ENCODE data around the gene AFF3. TPM values are rescaled to one million over a fixed set of nuclear protein-coding genes. Genes with fewer than 3 reads are reported as not detected.
"Not testable (repeated sequence)": the region's sequence is repeated elsewhere in the genome, so short reads cannot be mapped to it uniquely, and the experiment has no call there.

The AFF3 gene
- total and polyA plus RNA-seq, 4 donors = 0.48 to 5.3 (median 2.3) TPM

DNA sequence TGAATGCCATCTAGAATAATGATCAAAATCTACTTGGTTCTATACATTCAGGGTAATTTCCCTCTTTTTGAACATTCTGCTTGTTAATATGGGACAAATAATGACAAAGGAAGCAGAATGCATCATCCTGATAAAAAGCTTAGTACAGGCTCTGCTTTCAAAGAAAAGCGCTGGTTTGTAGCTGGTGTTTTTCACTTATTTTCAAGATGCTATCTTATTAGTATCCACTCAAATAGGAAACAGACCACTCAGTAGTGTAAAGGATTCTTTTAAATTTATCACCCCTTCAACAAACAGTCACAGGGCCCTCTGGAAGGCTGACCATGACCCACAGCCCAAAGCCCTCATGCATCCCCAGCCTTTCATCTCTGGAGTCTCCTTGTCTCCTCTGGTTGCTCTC lies 18.0 kb upstream of the AFF3 start:
- H3K36me3 ChIP-seq (ENCODE audit: control insufficient read depth in 4 of 4, insufficient read depth in 3 of 4, low read depth in 1 of 4, low read length in 3 of 4) = no peaks in the 10 kb centered on the region
- no peak overlapping the region for H3K4me3 ChIP-seq (ENCODE audit: low read depth in 1 of 3, low read length in 3 of 3)
- H3K4me1 ChIP-seq (ENCODE audit: control insufficient read depth in 4 of 4, insufficient read depth in 4 of 4, low read length in 3 of 4) = no peaks in the 10 kb centered on the region
- DNase-seq (ENCODE audit: low spot score) = no peak
- no peak overlapping the region for H3K27ac ChIP-seq (ENCODE audit: low read depth in 1 of 2, low read length in 2 of 2)
- no peaks in the 10 kb centered on the region for H3K9me3 ChIP-seq (ENCODE audit: control insufficient read depth in 4 of 4, low read length in 3 of 4)
- TF ChIP-seq, protein P1, sequence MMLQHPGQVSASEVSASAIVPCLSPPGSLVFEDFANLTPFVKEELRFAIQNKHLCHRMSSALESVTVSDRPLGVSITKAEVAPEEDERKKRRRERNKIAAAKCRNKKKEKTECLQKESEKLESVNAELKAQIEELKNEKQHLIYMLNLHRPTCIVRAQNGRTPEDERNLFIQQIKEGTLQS (IDR thresholded peaks at IDR 0.05) = no peak
- TF ChIP-seq HNF4G (IDR thresholded peaks at IDR 0.05) = no peak
- TF ChIP-seq EGR1 (IDR thresholded peaks at IDR 0.05; ENCODE audit: low read depth in 2 of 2) = no peak
- TF ChIP-seq FOXA1 (IDR thresholded peaks at IDR 0.05) = no peak
- no peaks in the 10 kb centered on the region for H3K27me3 ChIP-seq (ENCODE audit: control insufficient read depth in 4 of 4, insufficient read depth in 4 of 4, low read length in 3 of 4)
- 94% methylated on average over 1 of the region's 1 CpG for WGBS
- H3K9ac ChIP-seq (ENCODE audit: low read depth in 1 of 2, low read length in 2 of 2) = no peak overlapping the region

- not testable (repeated sequence) for H3K27me3 ChIP-seq (ENCODE audit: control insufficient read depth in 4 of 4, insufficient read depth in 4 of 4, low read length in 3 of 4); DNase-seq (ENCODE audit: low spot score); H3K9ac ChIP-seq (ENCODE audit: low read depth in 1 of 2, low read length in 2 of 2); H3K4me1 ChIP-seq (ENCODE audit: control insufficient read depth in 4 of 4, insufficient read depth in 4 of 4, low read length in 3 of 4); H3K4me3 ChIP-seq (ENCODE audit: low read depth in 1 of 3, low read length in 3 of 3); H3K36me3 ChIP-seq (ENCODE audit: control insufficient read depth in 4 of 4, insufficient read depth in 3 of 4, low read depth in 1 of 4, low read length in 3 of 4); H3K27ac ChIP-seq (ENCODE audit: low read depth in 1 of 2, low read length in 2 of 2); H3K9me3 ChIP-seq (ENCODE audit: control insufficient read depth in 4 of 4, low read length in 3 of 4)
- 91% methylated on average over 4 of the region's 4 CpGs for WGBS
These were observed 9.4 kb upstream of the AFF3 start for GRCh38 chr2:100151832-100152231.

- H3K27ac ChIP-seq (ENCODE audit: low read depth in 1 of 2, low read length in 2 of 2) = no peak overlapping the region
- 90% methylated on average over 3 of the region's 3 CpGs for WGBS
- H3K9me3 ChIP-seq (ENCODE audit: control insufficient read depth in 4 of 4, low read length in 3 of 4) = no peaks in the 10 kb centered on the region
- TF ChIP-seq, protein P2, sequence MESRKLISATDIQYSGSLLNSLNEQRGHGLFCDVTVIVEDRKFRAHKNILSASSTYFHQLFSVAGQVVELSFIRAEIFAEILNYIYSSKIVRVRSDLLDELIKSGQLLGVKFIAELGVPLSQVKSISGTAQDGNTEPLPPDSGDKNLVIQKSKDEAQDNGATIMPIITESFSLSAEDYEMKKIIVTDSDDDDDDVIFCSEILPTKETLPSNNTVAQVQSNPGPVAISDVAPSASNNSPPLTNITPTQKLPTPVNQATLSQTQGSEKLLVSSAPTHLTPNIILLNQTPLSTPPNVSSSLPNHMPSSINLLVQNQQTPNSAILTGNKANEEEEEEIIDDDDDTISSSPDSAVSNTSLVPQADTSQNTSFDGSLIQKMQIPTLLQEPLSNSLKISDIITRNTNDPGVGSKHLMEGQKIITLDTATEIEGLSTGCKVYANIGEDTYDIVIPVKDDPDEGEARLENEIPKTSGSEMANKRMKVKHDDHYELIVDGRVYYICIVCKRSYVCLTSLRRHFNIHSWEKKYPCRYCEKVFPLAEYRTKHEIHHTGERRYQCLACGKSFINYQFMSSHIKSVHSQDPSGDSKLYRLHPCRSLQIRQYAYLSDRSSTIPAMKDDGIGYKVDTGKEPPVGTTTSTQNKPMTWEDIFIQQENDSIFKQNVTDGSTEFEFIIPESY (IDR thresholded peaks at IDR 0.05) = no peak
- no peak for TF ChIP-seq RXRA (IDR thresholded peaks at IDR 0.05)
- no peak for TF ChIP-seq HNF4G (IDR thresholded peaks at IDR 0.05)
- TF ChIP-seq, protein P1 (IDR thresholded peaks at IDR 0.05) = no peak
- no peak for TF ChIP-seq FOXA1 (IDR thresholded peaks at IDR 0.05)
- no peak for TF ChIP-seq NR2F2 (IDR thresholded peaks at IDR 0.05)
- no peak for TF ChIP-seq REST (IDR thresholded peaks at IDR 0.05)
- no peak for TF ChIP-seq MAX (IDR thresholded peaks at IDR 0.05)
- no peak for TF ChIP-seq CTCF (IDR thresholded peaks at IDR 0.05; ENCODE audit: low read depth, low read length, missing input control)
- DNase-seq (ENCODE audit: low spot score) = no peak
- H3K36me3 ChIP-seq (ENCODE audit: control insufficient read depth in 4 of 4, insufficient read depth in 3 of 4, low read depth in 1 of 4, low read length in 3 of 4) = no peaks in the 10 kb centered on the region
- H3K4me1 ChIP-seq (ENCODE audit: control insufficient read depth in 4 of 4, insufficient read depth in 4 of 4, low read length in 3 of 4) = no peaks in the 10 kb centered on the region
- H3K4me3 ChIP-seq (ENCODE audit: low read depth in 1 of 3, low read length in 3 of 3) = no peak overlapping the region
- no peaks in the 10 kb centered on the region for H3K27me3 ChIP-seq (ENCODE audit: control insufficient read depth in 4 of 4, insufficient read depth in 4 of 4, low read length in 3 of 4)
- no peak overlapping the region for H3K9ac ChIP-seq (ENCODE audit: low read depth in 1 of 2, low read length in 2 of 2)
These were observed 8.9 kb upstream of the AFF3 start for GRCh38 chr2:100151310-100151709.

Measured in liver (tissue), 9 donors.